Kidney (tissue), 14 donors: Measurements from ENCODE around the gene GRB10. TPM values are rescaled to one million over a fixed set of nuclear protein-coding genes. Genes with fewer than 3 reads are reported as not detected.

Source experiments
- DNase-seq, 5 donors: peaks; one replicate each; pipeline ENCODE4 v3.0.0-alpha.2; 2013 to 2020
- FAIRE-seq: peaks from 2 replicates; lab custom pipeline; 2012; peaks lifted over from hg19 to GRCh38; lab: Jason Lieb, UNC
- H3K27ac ChIP-seq, 2 donors: one replicate each; pipeline ENCODE4 v1.7.0; 2013; ENCODE audit warnings: low read depth in 2 of 2, low read length in 2 of 2, inconsistent platforms in 1 of 2
- H3K27me3 ChIP-seq: one replicate; pipeline ENCODE4 v1.7.1; 2013; ENCODE audit warnings: low read length, inconsistent platforms; ENCODE audit not compliant: control insufficient read depth, insufficient read depth
- H3K36me3 ChIP-seq, 3 donors: one replicate each; pipeline versions ENCODE4 v1.7.0 to v1.7.1; 2013; ENCODE audit warnings: low read length in 3 of 3, control low read depth in 1 of 3, inconsistent platforms in 1 of 3; ENCODE audit not compliant: insufficient read depth in 3 of 3, control insufficient read depth in 2 of 3
- H3K4me1 ChIP-seq, 3 donors: one replicate each; pipeline versions ENCODE4 v1.7.0 to v1.7.1; 2013; ENCODE audit warnings: low read length in 3 of 3, inconsistent platforms in 1 of 3, low read depth in 1 of 3; ENCODE audit not compliant: control insufficient read depth in 2 of 3, insufficient read depth in 2 of 3
- H3K4me3 ChIP-seq, 3 donors: one replicate each; pipeline versions ENCODE4 v1.7.0 to v1.8.1; 2013; ENCODE audit warnings: low read length in 3 of 3, control low read depth in 1 of 3, inconsistent platforms in 1 of 3
- H3K9ac ChIP-seq, 3 donors: one replicate each; pipeline versions ENCODE4 v1.7.0 to v1.7.1; 2013; ENCODE audit warnings: low read length in 3 of 3, control low read depth in 1 of 3, inconsistent platforms in 1 of 3
- H3K9me3 ChIP-seq, 3 donors: one replicate each; pipeline versions ENCODE4 v1.7.0 to v1.7.1; 2013; ENCODE audit warnings: low read length in 3 of 3, control low read depth in 1 of 3, inconsistent platforms in 1 of 3; ENCODE audit not compliant: control insufficient read depth in 2 of 3, insufficient read depth in 1 of 3
- CTCF ChIP-seq: IDR thresholded peaks from 3 replicates; pipeline ENCODE4 v1.5.1; 2012; ENCODE audit warnings: mild to moderate bottlenecking, moderate library complexity, borderline replicate concordance; ENCODE audit not compliant: insufficient read depth; ENCODE audit errors: extremely low read depth
- intact Hi-C: fragments of 100-400 bp; cut with DNase I; formaldehyde crosslinking; loops from one replicate; pipeline ENCODE4 v1.11.1; 2022
- polyA plus RNA-seq: library from polyadenylated mRNA; stranded (reverse); fragments of 350-450 nt; fragmentation: Illumina TruSeq; extraction: RNeasy Lipid Tissue Mini Kit (QIAGEN cat#74804); gene quantifications from one replicate; pipeline ENCODE4 v1.2.3, GENCODE V29; 2014; ENCODE audit warnings: low read depth, low replicate concordance; ENCODE audit not compliant: insufficient read depth
- total RNA-seq: library from RNA; stranded (reverse); fragmentation: NEBNext Ultra II Directional; extraction: Animal tissue kit (Norgen Biotek cat#: 25700); gene quantifications from one replicate; pipeline ENCODE4 v1.2.1, GENCODE V29; 2021
- donor health status: control.
- donor health status: control.
- donor health status: control.
- donor health status: control.
- donor health status: control.
- donor health status: DM: yes; HTN: yes; CAD: no.
- donor health status: Normal renal cell carcinoma (clear cell type).

The GRB10 gene
- total and polyA plus RNA-seq, 2 donors from 2014 or later, result 32.3 to 57.8 TPM

GRCh38 chr7:50673096-50673495 is 109.6 kb downstream of the GRB10 start:
- no peak for FAIRE-seq
- Histone ChIP-seq H3K9ac (no peak overlapping the region), H3K27me3 (no peaks in the 10 kb centered on the region), H3K27ac (no peak overlapping the region), H3K36me3 (peaks cover 0 to 18% (median 9%) of the 10 kb centered on the region in 3 donors), H3K4me1 (peaks cover 0 to 37% (median 23%) of the 10 kb centered on the region in 3 donors), H3K4me3 (no peak overlapping the region), H3K9me3 (no peaks in the 10 kb centered on the region)
- DNase-seq, result no peak
- TF ChIP-seq CTCF, result no peak
- intact Hi-C loops, result no loop called here

GRCh38 chr7:50672045-50672444 is 110.7 kb downstream of the GRB10 start:
- DNase-seq (no peak), FAIRE-seq (no peak)
- TF ChIP-seq CTCF, result no peak
- H3K27me3 ChIP-seq, result no peaks in the 10 kb centered on the region
- peaks cover 0 to 36% (median 26%) of the 10 kb centered on the region in 3 donors for H3K4me1 ChIP-seq
- intact Hi-C loops, result no loop called here
- H3K9ac ChIP-seq, result no peak overlapping the region
- no peaks in the 10 kb centered on the region for H3K9me3 ChIP-seq
- H3K27ac ChIP-seq, result no peak overlapping the region
- peaks cover 0 to 18% (median 9%) of the 10 kb centered on the region in 3 donors for H3K36me3 ChIP-seq
- no peak overlapping the region for H3K4me3 ChIP-seq

GRCh38 chr7:50671386-50671785 is 111.3 kb downstream of the GRB10 start:
- peaks cover 0 to 18% (median 9%) of the 10 kb centered on the region in 3 donors for H3K36me3 ChIP-seq
- FAIRE-seq (no peak), DNase-seq (no peak)
- intact Hi-C loops, result no loop called here
- no peak for TF ChIP-seq CTCF
- H3K27me3 ChIP-seq, result no peaks in the 10 kb centered on the region
- H3K9ac ChIP-seq, result no peak overlapping the region
- H3K9me3 ChIP-seq, result no peaks in the 10 kb centered on the region
- no peak overlapping the region for H3K4me3 ChIP-seq
- H3K4me1 ChIP-seq, result peaks cover 0 to 33% (median 23%) of the 10 kb centered on the region in 3 donors
- no peak overlapping the region for H3K27ac ChIP-seq

- Histone ChIP-seq H3K9me3 (no peaks in the 10 kb centered on the region), H3K4me1 (peaks cover 0 to 39% (median 36%) of the 10 kb centered on the region in 3 donors), H3K27ac (no peak overlapping the region), H3K27me3 (no peaks in the 10 kb centered on the region), H3K4me3 (no peak overlapping the region), H3K36me3 (peaks cover 0 to 18% (median 9%) of the 10 kb centered on the region in 3 donors), H3K9ac (no peak overlapping the region)
- no peak for FAIRE-seq
- no peak for DNase-seq
- TF ChIP-seq CTCF, result no peak
- intact Hi-C loops, result no loop called here
These were observed 112.8 kb downstream of the GRB10 start for GRCh38 chr7:50669890-50670289.
